SK-N-SH treated with all-trans-retinoic acid at 6 μM for 48 hours (cell line): ENCODE measurements around the gene XPO4.
"Not testable (repeated sequence)": the region's sequence is repeated elsewhere in the genome, so short reads cannot be mapped to it uniquely, and the experiment has no call there.

Experiments
- ATAC-seq: fragments of 200-7000 bp; cut with Tn5 transposase; 3 replicates; pipeline ENCODE4 v1.9.1; 2020; ENCODE audit warnings: mild to moderate bottlenecking, moderate library complexity
- ARNTL ChIP-seq: fragments of 450-650 bp; formaldehyde crosslinking; IDR thresholded peaks from 2 replicates; pipeline ENCODE4 v1.5.0; 2020; ENCODE audit warnings: low read depth, mild to moderate bottlenecking, moderate library complexity, borderline replicate concordance
- CREB5 ChIP-seq: fragments of 250-450 bp; sonication (Bioruptor Pico); IDR thresholded peaks from 2 replicates; pipeline ENCODE4 v1.5.1; 2020; ENCODE audit warnings: low read depth, mild to moderate bottlenecking, moderate library complexity
- CSDC2 ChIP-seq: fragments of 250-450 bp; sonication (Bioruptor Pico); IDR thresholded peaks from 2 replicates; pipeline ENCODE4 v1.5.0; 2020; ENCODE audit warnings: mild to moderate bottlenecking, moderate library complexity
- CSRNP3 ChIP-seq: fragments of 250-450 bp; sonication (Bioruptor Pico); IDR thresholded peaks from 2 replicates; pipeline ENCODE4 v1.5.1; 2021; ENCODE audit warnings: mild to moderate bottlenecking, moderate library complexity
- ESRRG ChIP-seq: fragments of 250-450 bp; sonication (Bioruptor Pico); IDR thresholded peaks from 2 replicates; pipeline ENCODE4 v1.6.1; 2021; ENCODE audit warnings: mild to moderate bottlenecking
- GLIS3 ChIP-seq: fragments of 250-450 bp; sonication (Bioruptor Pico); IDR thresholded peaks from 2 replicates; pipeline ENCODE4 v1.5.0; 2020; ENCODE audit warnings: mild to moderate bottlenecking, moderate library complexity
- ISL1 ChIP-seq: fragments of 250-450 bp; sonication (Bioruptor Pico); IDR thresholded peaks from 2 replicates; pipeline ENCODE4 v2.1.2; 2022; ENCODE audit warnings: mild to moderate bottlenecking, moderate library complexity
- OSR1 ChIP-seq: fragments of 250-450 bp; sonication (Bioruptor Pico); IDR thresholded peaks from 2 replicates; pipeline ENCODE4 v1.8.0; 2022; ENCODE audit warnings: moderate library complexity, mild to moderate bottlenecking, inconsistent platforms
- PATZ1 ChIP-seq: fragments of 250-450 bp; sonication (Bioruptor Pico); IDR thresholded peaks from 2 replicates; pipeline ENCODE4 v1.8.0; 2020; ENCODE audit warnings: mild to moderate bottlenecking, moderate library complexity, borderline replicate concordance
- POU6F1 ChIP-seq: fragments of 250-450 bp; sonication (Bioruptor Pico); IDR thresholded peaks from 2 replicates; pipeline ENCODE4 v1.8.0; 2021; ENCODE audit warnings: low read depth, mild to moderate bottlenecking, moderate library complexity, borderline replicate concordance
- PPARA ChIP-seq: fragments of 250-450 bp; sonication (Bioruptor Pico); IDR thresholded peaks from 2 replicates; pipeline ENCODE4 v1.5.0; 2020; ENCODE audit warnings: mild to moderate bottlenecking, borderline replicate concordance
- RARB ChIP-seq: fragments of 250-450 bp; sonication (Bioruptor Pico); IDR thresholded peaks from 2 replicates; pipeline ENCODE4 v1.8.0; 2021; ENCODE audit warnings: mild to moderate bottlenecking, moderate library complexity
- SNAI2 ChIP-seq: fragments of 250-450 bp; sonication (Bioruptor Pico); IDR thresholded peaks from 2 replicates; pipeline ENCODE4 v1.5.0; 2020; ENCODE audit warnings: mild to moderate bottlenecking, moderate library complexity
- TCF4 ChIP-seq: fragments of 250-450 bp; sonication (Bioruptor Pico); IDR thresholded peaks from 2 replicates; pipeline ENCODE4 v1.8.0; 2021; ENCODE audit warnings: mild to moderate bottlenecking, moderate library complexity, borderline replicate concordance
- TOX ChIP-seq: fragments of 250-450 bp; sonication (Bioruptor Pico); IDR thresholded peaks from 2 replicates; pipeline ENCODE4 v1.8.0; 2021; ENCODE audit warnings: mild to moderate bottlenecking, moderate library complexity, borderline replicate concordance
- TSHZ2 ChIP-seq: fragments of 250-450 bp; sonication (Bioruptor Pico); IDR thresholded peaks from 2 replicates; pipeline ENCODE4 v1.5.0; 2020; ENCODE audit warnings: mild to moderate bottlenecking, moderate library complexity
- ZC3H10 ChIP-seq: fragments of 250-450 bp; sonication (Bioruptor Pico); IDR thresholded peaks from 2 replicates; pipeline ENCODE4 v1.5.1; 2021; ENCODE audit warnings: mild to moderate bottlenecking, moderate library complexity
- ZFP3 ChIP-seq: fragments of 250-450 bp; sonication (Bioruptor Pico); IDR thresholded peaks from 2 replicates; pipeline ENCODE4 v1.5.0; 2020; ENCODE audit warnings: mild to moderate bottlenecking, moderate library complexity
- ZFP30 ChIP-seq: fragments of 450-650 bp; formaldehyde crosslinking; IDR thresholded peaks from 2 replicates; pipeline ENCODE4 v1.5.0; 2022; ENCODE audit warnings: mild to moderate bottlenecking, moderate library complexity
- ZNF565 ChIP-seq: fragments of 450-650 bp; formaldehyde crosslinking; conservative IDR thresholded peaks from 2 replicates; pipeline ENCODE4 v1.5.0; 2020; ENCODE audit warnings: low read depth, mild to moderate bottlenecking, moderate library complexity
- ZNF70 ChIP-seq: fragments of 450-650 bp; formaldehyde crosslinking; IDR thresholded peaks from 2 replicates; pipeline ENCODE4 v1.5.0; 2020; ENCODE audit warnings: mild to moderate bottlenecking, moderate library complexity
- ZNF8 ChIP-seq: fragments of 450-650 bp; formaldehyde crosslinking; IDR thresholded peaks from 2 replicates; pipeline ENCODE4 v1.5.0; 2020; ENCODE audit warnings: mild to moderate bottlenecking, moderate library complexity

XPO4 gene

GRCh38 chr13:20754009-20754408 is 148.5 kb downstream of the XPO4 start:
- no peak for ATAC-seq
- TF ChIP-seq PPARA (no peak), TOX (CRISPR knock-in tag) (no peak), POU6F1 (no peak), ZC3H10 (CRISPR knock-in tag) (no peak), TSHZ2 (CRISPR knock-in tag) (no peak), CREB5 (no peak), TCF4 (no peak), ZNF8 (CRISPR knock-in tag) (no peak), ZFP30 (no peak), ESRRG (no peak), PATZ1 (CRISPR knock-in tag) (no peak), RARB (CRISPR knock-in tag) (no peak), OSR1 (CRISPR knock-in tag) (no peak), ISL1 (CRISPR knock-in tag) (no peak)

GRCh38 chr13:20749377-20749776 is 153.2 kb downstream of the XPO4 start:
- ATAC-seq, result no peak
- no peak for TF ChIP-seq CSRNP3 (CRISPR knock-in tag)
- TF ChIP-seq RARB (CRISPR knock-in tag), result no peak
- TF ChIP-seq OSR1 (CRISPR knock-in tag), result no peak

GRCh38 chr13:20743830-20744404 is 158.6 kb downstream of the XPO4 start:
- ATAC-seq, result not testable (repeated sequence)

- ATAC-seq, result no peak
- TF ChIP-seq ESRRG, result no peak
- TF ChIP-seq TOX (CRISPR knock-in tag), result no peak
- no peak for TF ChIP-seq SNAI2 (CRISPR knock-in tag)
- no peak for TF ChIP-seq ZNF8 (CRISPR knock-in tag)
- TF ChIP-seq, all 23 proteins: peak for 0
These were observed 162.5 kb downstream of the XPO4 start for GRCh38 chr13:20740021-20740420.

GRCh38 chr13:20738616-20739015 is 163.9 kb downstream of the XPO4 start:
- no peak for ATAC-seq
- TF ChIP-seq CSDC2 (CRISPR knock-in tag) (no peak), ARNTL (CRISPR knock-in tag) (no peak), ZFP30 (no peak), TSHZ2 (CRISPR knock-in tag) (no peak), ZFP3 (CRISPR knock-in tag) (no peak), ZC3H10 (CRISPR knock-in tag) (no peak), POU6F1 (no peak), GLIS3 (CRISPR knock-in tag) (no peak), ZNF565 (CRISPR knock-in tag) (no peak), ZNF70 (no peak)
